Keratinocyte (primary cell): ENCODE data around the gene SMCO2.

Experiments
- EZH2 ChIP-seq: IDR thresholded peaks from one replicate; pipeline ENCODE4 v1.6.1; 2012; ENCODE audit warnings: inconsistent platforms, mild to moderate bottlenecking, low read length, moderate library complexity
- TF ChIP-seq, protein P1 (sequence below), 3 experiments: IDR thresholded peaks in 1 of 3; conservative IDR thresholded peaks in 1 of 3; optimal IDR thresholded peaks in 1 of 3; 2 replicates in 2 of 3; 3 replicates in 1 of 3; pipeline versions ENCODE3 to v1.5.1; 2011; ENCODE audit warnings: low read length in 3 of 3, mild to moderate bottlenecking in 3 of 3, moderate library complexity in 2 of 3, control low read depth in 1 of 3, inconsistent platforms in 1 of 3; ENCODE audit not compliant: insufficient read depth in 2 of 3; ENCODE audit errors: extremely low read depth in 1 of 3

DNA sequence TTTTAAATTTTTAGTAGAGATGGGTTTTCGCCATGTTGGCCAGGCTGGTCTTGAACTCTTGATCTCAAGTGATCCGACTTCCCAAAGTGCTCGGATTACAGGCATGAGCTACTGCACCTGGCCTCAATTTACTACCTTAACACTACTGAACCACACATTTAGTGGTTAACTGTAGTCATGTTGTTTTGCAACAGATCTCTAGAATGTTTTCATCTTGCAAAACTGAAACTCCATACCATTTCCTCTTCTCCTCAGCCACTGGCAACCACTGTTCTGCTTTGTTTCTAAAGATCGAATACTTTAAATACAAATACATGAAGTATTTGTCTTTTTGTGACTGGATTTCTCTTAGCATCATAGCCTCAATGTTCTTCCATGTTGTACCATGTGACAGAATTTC, 15.4 kb upstream of the SMCO2 start:
- TF ChIP-seq EZH2 = no peak
- TF ChIP-seq, protein P1, sequence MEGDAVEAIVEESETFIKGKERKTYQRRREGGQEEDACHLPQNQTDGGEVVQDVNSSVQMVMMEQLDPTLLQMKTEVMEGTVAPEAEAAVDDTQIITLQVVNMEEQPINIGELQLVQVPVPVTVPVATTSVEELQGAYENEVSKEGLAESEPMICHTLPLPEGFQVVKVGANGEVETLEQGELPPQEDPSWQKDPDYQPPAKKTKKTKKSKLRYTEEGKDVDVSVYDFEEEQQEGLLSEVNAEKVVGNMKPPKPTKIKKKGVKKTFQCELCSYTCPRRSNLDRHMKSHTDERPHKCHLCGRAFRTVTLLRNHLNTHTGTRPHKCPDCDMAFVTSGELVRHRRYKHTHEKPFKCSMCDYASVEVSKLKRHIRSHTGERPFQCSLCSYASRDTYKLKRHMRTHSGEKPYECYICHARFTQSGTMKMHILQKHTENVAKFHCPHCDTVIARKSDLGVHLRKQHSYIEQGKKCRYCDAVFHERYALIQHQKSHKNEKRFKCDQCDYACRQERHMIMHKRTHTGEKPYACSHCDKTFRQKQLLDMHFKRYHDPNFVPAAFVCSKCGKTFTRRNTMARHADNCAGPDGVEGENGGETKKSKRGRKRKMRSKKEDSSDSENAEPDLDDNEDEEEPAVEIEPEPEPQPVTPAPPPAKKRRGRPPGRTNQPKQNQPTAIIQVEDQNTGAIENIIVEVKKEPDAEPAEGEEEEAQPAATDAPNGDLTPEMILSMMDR (optimal IDR thresholded peaks at IDR 0.05 in 1 of 3, IDR thresholded peaks at IDR 0.05 in 1 of 3, conservative IDR thresholded peaks at IDR 0.05 in 1 of 3; ENCODE audit: extremely low read depth in 1 of 3, insufficient read depth in 2 of 3, low read length in 3 of 3) = no peak
